GM12864 (cell line): ENCODE data around the gene TP53BP1.

Experiments used
- DNase-seq: peaks from one replicate; pipeline ENCODE4 v3.0.0-alpha.2; 2011; ENCODE audit warnings: low read depth
- H3K4me3 ChIP-seq: 2 replicates; pipeline ENCODE4 v1.5.1; 2011; ENCODE audit warnings: mild to moderate bottlenecking, low read depth, low read length, control low read depth
- TF ChIP-seq, protein P1 (sequence below): IDR thresholded peaks from 2 replicates; pipeline ENCODE4 v1.5.1; 2011; ENCODE audit warnings: low read depth, mild to moderate bottlenecking, moderate library complexity, low read length, control low read depth, inconsistent platforms; ENCODE audit errors: missing control alignments

TP53BP1 gene

DNA sequence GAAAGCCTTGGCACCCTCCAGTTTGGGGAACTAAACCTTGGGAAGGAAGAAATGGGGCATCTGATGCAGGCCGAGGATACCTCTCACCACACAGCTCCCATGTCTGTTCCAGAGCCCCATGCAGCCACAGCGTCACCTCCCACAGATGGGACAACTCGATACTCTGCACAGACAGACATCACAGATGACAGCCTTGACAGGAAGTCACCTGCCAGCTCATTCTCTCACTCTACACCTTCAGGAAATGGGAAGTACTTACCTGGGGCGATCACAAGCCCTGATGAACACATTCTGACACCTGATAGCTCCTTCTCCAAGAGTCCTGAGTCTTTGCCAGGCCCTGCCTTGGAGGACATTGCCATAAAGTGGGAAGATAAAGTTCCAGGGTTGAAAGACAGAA lies 32.2 kb upstream of the TP53BP1 start:
- H3K4me3 ChIP-seq, result no peak overlapping the region
- no peak for DNase-seq
- TF ChIP-seq, protein P1, sequence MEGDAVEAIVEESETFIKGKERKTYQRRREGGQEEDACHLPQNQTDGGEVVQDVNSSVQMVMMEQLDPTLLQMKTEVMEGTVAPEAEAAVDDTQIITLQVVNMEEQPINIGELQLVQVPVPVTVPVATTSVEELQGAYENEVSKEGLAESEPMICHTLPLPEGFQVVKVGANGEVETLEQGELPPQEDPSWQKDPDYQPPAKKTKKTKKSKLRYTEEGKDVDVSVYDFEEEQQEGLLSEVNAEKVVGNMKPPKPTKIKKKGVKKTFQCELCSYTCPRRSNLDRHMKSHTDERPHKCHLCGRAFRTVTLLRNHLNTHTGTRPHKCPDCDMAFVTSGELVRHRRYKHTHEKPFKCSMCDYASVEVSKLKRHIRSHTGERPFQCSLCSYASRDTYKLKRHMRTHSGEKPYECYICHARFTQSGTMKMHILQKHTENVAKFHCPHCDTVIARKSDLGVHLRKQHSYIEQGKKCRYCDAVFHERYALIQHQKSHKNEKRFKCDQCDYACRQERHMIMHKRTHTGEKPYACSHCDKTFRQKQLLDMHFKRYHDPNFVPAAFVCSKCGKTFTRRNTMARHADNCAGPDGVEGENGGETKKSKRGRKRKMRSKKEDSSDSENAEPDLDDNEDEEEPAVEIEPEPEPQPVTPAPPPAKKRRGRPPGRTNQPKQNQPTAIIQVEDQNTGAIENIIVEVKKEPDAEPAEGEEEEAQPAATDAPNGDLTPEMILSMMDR, result no peak

GRCh38 chr15:43524254-43524845 lies 31.4 kb upstream of the TP53BP1 start:
- DNase-seq, result no peak
- H3K4me3 ChIP-seq, result no peak overlapping the region
- TF ChIP-seq, protein P1, result no peak

DNA sequence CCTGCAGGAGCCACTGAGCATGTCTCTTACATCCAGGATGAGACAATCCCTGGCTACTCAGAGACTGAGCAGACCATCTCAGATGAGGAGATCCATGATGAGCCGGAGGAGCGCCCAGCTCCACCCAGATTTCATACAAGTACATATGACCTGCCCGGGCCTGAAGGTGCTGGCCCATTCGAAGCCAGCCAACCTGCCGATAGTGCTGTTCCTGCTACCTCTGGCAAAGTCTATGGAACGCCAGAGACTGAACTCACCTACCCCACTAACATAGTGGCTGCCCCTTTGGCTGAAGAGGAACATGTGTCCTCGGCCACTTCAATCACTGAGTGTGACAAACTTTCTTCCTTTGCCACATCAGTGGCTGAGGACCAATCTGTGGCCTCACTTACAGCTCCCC lies 30.7 kb upstream of the TP53BP1 start:
- TF ChIP-seq, protein P1, result no peak
- no peak for DNase-seq
- H3K4me3 ChIP-seq, result no peak overlapping the region

DNA sequence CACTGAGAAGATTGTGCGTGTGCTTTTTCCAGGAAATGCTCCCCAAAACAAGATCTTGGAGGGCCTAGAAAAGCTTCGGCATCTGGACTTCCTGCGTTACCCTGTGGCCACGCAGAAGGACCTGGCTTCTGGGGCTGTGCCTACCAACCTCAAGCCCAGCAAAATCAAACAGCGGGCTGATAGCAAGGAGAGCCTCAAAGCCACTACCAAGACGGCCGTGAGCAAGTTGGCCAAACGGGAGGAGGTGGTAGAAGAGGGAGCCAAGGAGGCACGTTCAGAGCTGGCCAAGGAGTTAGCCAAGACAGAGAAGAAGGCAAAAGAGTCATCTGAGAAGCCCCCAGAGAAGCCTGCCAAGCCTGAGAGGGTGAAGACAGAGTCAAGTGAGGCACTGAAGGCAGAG lies 29.3 kb upstream of the TP53BP1 start:
- TF ChIP-seq, protein P1, result no peak
- H3K4me3 ChIP-seq, result no peak overlapping the region

DNA sequence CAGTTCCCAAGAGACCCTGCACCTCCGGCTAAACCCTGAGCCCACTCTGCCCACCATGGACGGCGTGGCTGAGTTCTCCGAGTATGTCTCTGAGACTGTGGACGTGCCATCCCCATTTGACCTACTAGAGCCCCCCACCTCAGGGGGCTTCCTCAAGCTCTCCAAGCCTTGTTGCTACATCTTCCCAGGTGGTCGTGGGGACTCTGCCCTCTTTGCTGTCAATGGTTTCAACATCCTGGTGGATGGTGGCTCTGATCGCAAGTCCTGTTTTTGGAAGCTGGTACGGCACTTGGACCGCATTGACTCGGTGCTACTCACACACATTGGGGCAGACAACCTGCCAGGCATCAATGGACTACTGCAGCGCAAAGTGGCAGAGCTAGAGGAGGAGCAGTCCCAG lies 28.5 kb upstream of the TP53BP1 start:
- TF ChIP-seq, protein P1, result no peak
- H3K4me3 ChIP-seq, result no peak overlapping the region
- DNase-seq, result no peak

More for the DNA sequence above, 29.3 kb upstream of the TP53BP1 start:
- no peak for DNase-seq

- DNase-seq, result no peak
- TF ChIP-seq, protein P1, result no peak
- H3K4me3 ChIP-seq, result no peak overlapping the region
These were observed 27.2 kb upstream of the TP53BP1 start for GRCh38 chr15:43520138-43520537.

- no peak for DNase-seq
- no peak overlapping the region for H3K4me3 ChIP-seq
- TF ChIP-seq, protein P1, result no peak
These were observed 26.2 kb upstream of the TP53BP1 start for GRCh38 chr15:43519196-43519595.
